ENCODE results near the gene TMEM132D. TPM values are rescaled to one million over a fixed set of nuclear protein-coding genes. Genes with fewer than 3 reads are reported as not detected.

The TMEM132D gene
- total and polyA plus RNA-seq, 8 donors, result 0.26 to 2.5 (median 0.88) TPM; not detected in 1

DNA sequence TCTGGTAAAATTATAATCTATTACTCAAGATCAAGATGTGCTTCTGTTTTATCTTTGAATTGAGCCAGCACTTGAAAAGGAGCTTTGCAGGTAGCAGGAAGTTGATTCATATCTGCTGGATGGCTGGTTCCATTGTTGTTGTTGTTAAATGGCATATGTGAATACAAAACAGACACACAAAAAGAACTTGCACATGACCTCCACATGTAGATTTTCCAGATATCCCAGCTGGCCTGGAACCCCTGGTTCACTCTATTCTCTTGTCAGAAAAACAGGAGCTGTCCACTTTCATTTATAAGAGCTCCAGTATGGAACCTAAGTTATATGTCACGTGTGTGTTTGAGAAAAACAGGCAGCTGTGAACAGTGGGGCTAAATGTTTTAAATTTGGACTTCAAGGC, 273.9 kb downstream of the TMEM132D start:
- ATAC-seq, result no peak
- Histone ChIP-seq H3K4me3 (no peak overlapping the region), H3K4me1 (no peaks in the 10 kb centered on the region), H3K36me3 (no peaks in the 10 kb centered on the region), H3K9me3 (no peaks in the 10 kb centered on the region), H3K27me3 (no peaks in the 10 kb centered on the region), H3K27ac (no peak overlapping the region)
- intact Hi-C loops (cut with DNase I), result no loop called here
- no peak for DNase-seq
- TF ChIP-seq, protein P1, sequence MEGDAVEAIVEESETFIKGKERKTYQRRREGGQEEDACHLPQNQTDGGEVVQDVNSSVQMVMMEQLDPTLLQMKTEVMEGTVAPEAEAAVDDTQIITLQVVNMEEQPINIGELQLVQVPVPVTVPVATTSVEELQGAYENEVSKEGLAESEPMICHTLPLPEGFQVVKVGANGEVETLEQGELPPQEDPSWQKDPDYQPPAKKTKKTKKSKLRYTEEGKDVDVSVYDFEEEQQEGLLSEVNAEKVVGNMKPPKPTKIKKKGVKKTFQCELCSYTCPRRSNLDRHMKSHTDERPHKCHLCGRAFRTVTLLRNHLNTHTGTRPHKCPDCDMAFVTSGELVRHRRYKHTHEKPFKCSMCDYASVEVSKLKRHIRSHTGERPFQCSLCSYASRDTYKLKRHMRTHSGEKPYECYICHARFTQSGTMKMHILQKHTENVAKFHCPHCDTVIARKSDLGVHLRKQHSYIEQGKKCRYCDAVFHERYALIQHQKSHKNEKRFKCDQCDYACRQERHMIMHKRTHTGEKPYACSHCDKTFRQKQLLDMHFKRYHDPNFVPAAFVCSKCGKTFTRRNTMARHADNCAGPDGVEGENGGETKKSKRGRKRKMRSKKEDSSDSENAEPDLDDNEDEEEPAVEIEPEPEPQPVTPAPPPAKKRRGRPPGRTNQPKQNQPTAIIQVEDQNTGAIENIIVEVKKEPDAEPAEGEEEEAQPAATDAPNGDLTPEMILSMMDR (IDR thresholded peaks at IDR 0.05), result no peak

DNA sequence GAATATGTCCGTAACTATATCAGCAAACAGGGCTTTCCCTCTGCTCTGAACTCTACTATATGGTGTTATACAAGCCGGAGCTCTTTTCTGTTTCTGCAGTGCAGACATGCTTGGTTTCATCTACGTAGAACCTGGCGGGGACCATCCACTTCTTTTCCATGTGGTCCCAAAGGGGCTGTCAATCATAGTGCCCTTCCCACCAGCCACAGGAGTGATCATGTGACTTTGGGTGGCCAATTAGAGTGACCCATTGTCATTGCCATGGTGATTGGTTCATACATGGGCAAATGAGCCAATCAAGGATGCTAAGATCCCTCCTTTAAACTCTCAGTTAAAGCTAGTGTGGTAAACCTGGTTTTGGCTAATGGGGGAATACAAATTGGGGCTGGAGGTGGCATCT, 281.3 kb downstream of the TMEM132D start:
- Histone ChIP-seq H3K9me3 (peaks cover 0 to 11% of the 10 kb centered on the region in 2 donors), H3K4me1 (no peaks in the 10 kb centered on the region), H3K36me3 (no peaks in the 10 kb centered on the region), H3K4me3 (no peak overlapping the region), H3K27me3 (no peaks in the 10 kb centered on the region), H3K27ac (no peak overlapping the region)
- DNase-seq (no peak), ATAC-seq (no peak)
- intact Hi-C loops (cut with DNase I), result no loop called here
- TF ChIP-seq, protein P1 (IDR thresholded peaks at IDR 0.05), result no peak

DNA sequence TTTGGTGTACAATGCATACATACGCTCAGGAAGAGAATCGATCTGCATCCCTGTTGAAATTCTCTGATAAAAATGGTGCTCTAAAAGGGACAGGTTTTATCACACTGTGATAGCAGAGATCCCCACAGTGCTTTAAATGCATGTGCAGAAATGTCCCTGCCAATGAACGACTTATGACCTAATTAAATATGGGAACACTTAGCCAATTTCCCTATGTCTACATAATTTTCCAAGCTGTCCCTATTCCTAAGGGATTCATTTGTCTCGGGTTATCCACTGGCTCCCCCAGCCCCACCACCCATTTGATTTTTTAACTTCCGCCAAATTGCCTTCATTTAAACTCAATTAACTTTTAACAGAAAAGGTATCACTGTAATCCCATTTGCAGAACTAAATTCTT, 284.6 kb downstream of the TMEM132D start:
- Histone ChIP-seq H3K27me3 (no peaks in the 10 kb centered on the region), H3K36me3 (no peaks in the 10 kb centered on the region), H3K4me1 (no peaks in the 10 kb centered on the region), H3K27ac (no peak overlapping the region), H3K9me3 (peaks cover 0 to 19% of the 10 kb centered on the region in 2 donors), H3K4me3 (no peak overlapping the region)
- TF ChIP-seq, protein P1 (IDR thresholded peaks at IDR 0.05), result no peak
- no peak for ATAC-seq
- intact Hi-C loops (cut with DNase I), result no loop called here
- no peak for DNase-seq

DNA sequence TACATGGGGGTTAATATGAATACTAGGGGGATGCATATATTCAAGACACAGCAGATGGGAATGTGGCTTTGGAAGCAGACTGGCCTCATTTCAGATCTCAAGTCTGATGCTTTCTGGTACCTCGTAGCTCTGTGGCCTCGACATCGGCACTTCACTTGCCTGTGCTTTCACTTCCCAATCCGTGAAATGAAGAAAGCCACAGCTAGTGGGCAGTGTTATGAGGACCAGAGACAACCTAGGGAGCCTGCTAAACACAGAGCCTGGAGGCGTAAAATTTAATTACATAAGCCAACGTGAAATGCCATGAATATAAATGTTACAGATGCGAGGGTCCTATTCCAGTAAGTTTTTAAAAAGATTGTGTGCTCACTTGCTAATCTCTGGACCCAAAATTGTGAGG, 286.0 kb downstream of the TMEM132D start:
- Histone ChIP-seq H3K36me3 (no peaks in the 10 kb centered on the region), H3K4me3 (no peak overlapping the region), H3K9me3 (peaks cover 0 to 27% of the 10 kb centered on the region in 2 donors), H3K27me3 (no peaks in the 10 kb centered on the region), H3K4me1 (no peaks in the 10 kb centered on the region), H3K27ac (no peak overlapping the region)
- intact Hi-C loops (cut with DNase I), result no loop called here
- DNase-seq (no peak), ATAC-seq (no peak)
- TF ChIP-seq, protein P1 (IDR thresholded peaks at IDR 0.05), result no peak

DNA sequence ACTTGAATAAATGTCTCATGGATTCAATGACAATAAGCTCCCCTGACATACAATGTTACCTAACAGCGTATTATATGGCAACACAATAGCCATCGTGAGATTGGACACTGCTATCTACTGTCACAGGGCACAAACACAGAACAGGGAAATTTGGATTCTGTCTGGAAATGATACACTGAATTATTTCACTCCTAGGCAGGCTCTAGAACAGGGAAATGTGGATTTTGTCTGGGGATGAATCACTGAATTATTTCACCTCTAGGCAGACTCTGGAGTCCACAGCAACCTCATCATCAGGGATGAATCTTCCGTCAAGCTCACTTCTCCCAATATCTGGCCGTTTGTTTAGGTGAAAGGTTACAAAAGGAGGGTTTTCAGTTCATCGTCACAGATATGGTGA, 288.8 kb downstream of the TMEM132D start:
- intact Hi-C loops (cut with DNase I), result no loop called here

More for the DNA sequence above, 288.8 kb downstream of the TMEM132D start:
- DNase-seq (no peak), ATAC-seq (no peak)
- Histone ChIP-seq H3K4me1 (no peaks in the 10 kb centered on the region), H3K27ac (no peak overlapping the region), H3K9me3 (peaks cover 0 to 16% of the 10 kb centered on the region in 2 donors), H3K27me3 (no peaks in the 10 kb centered on the region), H3K4me3 (no peak overlapping the region), H3K36me3 (no peaks in the 10 kb centered on the region)
- TF ChIP-seq, protein P1 (IDR thresholded peaks at IDR 0.05), result no peak
